Cardiac fibroblast (primary cell): Measurements from ENCODE around the gene PCDHGA7.

Experiments
- DNase-seq, 2 donors: peaks; one replicate each; pipeline versions ENCODE4 v3.0.0 to v3.0.0-alpha.2; 2010; ENCODE audit warnings: low read depth in 2 of 2
- H3K4me3 ChIP-seq, 2 donors: replicated peaks in 1 of 2; 1 replicate in 1 of 2; 2 replicates in 1 of 2; pipeline ENCODE4 v1.5.1; 2011; ENCODE audit warnings: low read depth in 2 of 2, low read length in 2 of 2, mild to moderate bottlenecking in 2 of 2, moderate library complexity in 1 of 2
- TF ChIP-seq, protein P1 (sequence below): IDR thresholded peaks from one replicate; pipeline ENCODE4 v1.5.1; 2011; ENCODE audit warnings: low read depth, mild to moderate bottlenecking, low read length, inconsistent platforms

PCDHGA7 gene

DNA sequence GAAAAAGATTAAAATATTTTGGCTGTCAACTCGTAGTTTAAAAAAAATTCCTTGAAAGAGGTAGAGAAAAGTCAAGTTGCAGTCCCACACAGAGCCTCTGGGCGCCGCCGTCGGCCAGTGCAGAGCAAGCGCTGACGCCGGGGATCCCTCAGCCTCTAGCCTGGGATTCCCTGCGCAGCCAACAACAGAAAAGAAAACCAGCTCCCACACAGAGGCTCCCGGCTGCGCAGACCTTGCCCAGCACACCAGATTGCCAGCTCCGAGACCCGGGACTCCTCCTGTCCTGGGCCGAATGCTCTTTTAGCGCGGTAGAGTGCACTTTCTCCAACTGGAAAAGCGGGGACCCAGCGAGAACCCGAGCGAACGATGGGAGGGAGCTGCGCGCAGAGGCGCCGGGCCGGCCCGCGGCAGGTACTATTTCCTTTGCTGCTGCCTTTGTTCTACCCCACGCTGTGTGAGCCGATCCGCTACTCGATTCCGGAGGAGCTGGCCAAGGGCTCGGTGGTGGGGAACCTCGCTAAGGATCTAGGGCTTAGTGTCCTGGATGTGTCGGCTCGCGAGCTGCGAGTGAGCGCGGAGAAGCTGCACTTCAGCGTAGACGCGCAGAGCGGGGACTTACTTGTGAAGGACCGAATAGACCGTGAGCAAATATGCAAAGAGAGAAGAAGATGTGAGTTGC lies 35.1 kb downstream of the PCDHGA7 start, which contains the start of gene PCDHGB7:
PCDHGB7 (plus strand) TSS at position 184 of the 679 bp plus-strand sequence; CDS start at position 367, 183 bp downstream.
- peak within 1 kb of the TSS; percentile 44 to 54 for H3K4me3 ChIP-seq
- TF ChIP-seq, protein P1, sequence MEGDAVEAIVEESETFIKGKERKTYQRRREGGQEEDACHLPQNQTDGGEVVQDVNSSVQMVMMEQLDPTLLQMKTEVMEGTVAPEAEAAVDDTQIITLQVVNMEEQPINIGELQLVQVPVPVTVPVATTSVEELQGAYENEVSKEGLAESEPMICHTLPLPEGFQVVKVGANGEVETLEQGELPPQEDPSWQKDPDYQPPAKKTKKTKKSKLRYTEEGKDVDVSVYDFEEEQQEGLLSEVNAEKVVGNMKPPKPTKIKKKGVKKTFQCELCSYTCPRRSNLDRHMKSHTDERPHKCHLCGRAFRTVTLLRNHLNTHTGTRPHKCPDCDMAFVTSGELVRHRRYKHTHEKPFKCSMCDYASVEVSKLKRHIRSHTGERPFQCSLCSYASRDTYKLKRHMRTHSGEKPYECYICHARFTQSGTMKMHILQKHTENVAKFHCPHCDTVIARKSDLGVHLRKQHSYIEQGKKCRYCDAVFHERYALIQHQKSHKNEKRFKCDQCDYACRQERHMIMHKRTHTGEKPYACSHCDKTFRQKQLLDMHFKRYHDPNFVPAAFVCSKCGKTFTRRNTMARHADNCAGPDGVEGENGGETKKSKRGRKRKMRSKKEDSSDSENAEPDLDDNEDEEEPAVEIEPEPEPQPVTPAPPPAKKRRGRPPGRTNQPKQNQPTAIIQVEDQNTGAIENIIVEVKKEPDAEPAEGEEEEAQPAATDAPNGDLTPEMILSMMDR: peak; percentile 86
- DNase-seq: peak; percentile 86 to 88

GRCh38 chr5:141419074-141419880 lies 36.7 kb downstream of the PCDHGA7 start:
- TF ChIP-seq, protein P1: no peak
- no peak overlapping the region for H3K4me3 ChIP-seq
- no peak for DNase-seq

DNA sequence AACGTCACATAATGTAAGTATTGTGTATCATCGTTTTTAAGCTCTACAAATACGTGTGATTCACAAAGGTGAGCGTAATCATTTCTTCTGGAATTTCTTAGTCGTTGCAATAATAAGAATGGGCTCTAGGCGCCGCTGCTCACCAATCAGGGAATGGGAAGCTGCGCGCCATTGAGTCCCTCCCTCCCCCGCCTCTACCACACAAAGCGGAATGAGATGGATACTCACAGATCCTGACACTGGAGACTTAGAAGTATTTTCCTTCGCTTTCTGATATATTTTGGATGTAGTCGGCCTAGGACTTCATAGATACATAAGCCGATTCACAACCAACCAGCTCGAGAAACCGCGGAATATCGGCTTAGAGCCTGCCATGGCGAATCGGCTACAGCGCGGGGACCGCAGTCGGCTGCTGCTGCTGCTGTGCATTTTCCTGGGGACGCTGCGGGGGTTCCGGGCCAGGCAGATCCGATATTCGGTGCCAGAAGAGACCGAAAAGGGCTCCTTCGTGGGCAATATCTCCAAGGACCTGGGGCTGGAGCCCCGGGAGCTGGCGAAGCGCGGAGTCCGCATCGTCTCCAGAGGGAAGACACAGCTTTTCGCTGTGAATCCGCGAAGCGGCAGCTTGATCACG lies 38.4 kb downstream of the PCDHGA7 start, which contains the start of gene PCDHGA11:
PCDHGA11 (plus strand) TSS at position 197 of the 634 bp plus-strand sequence; CDS start at position 374, 177 bp downstream.
- DNase-seq: peak; percentile 77 to 79
- TF ChIP-seq, protein P1: peak; percentile 61
- H3K4me3 ChIP-seq: peak within 1 kb of the TSS; percentile 50 to 54

DNA sequence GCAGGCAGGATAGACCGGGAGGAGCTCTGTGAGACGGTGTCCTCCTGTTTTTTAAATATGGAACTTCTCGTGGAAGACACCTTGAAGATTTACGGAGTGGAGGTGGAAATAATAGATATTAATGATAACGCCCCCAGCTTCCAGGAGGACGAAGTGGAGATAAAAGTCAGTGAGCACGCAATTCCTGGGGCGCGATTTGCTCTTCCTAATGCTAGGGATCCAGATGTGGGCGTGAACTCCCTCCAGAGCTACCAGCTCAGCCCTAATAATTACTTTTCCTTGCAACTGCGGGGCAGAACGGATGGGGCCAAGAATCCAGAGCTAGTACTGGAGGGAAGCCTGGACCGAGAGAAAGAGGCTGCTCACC lies 38.9 kb downstream of the PCDHGA7 start:
- DNase-seq: no peak
- TF ChIP-seq, protein P1: no peak
- peak overlapping the region; percentile 50 to 54 for H3K4me3 ChIP-seq

- H3K4me3 ChIP-seq: no peak overlapping the region
- DNase-seq: no peak
- TF ChIP-seq, protein P1: no peak
These were observed 40.3 kb downstream of the PCDHGA7 start for GRCh38 chr5:141422742-141423291.

DNA sequence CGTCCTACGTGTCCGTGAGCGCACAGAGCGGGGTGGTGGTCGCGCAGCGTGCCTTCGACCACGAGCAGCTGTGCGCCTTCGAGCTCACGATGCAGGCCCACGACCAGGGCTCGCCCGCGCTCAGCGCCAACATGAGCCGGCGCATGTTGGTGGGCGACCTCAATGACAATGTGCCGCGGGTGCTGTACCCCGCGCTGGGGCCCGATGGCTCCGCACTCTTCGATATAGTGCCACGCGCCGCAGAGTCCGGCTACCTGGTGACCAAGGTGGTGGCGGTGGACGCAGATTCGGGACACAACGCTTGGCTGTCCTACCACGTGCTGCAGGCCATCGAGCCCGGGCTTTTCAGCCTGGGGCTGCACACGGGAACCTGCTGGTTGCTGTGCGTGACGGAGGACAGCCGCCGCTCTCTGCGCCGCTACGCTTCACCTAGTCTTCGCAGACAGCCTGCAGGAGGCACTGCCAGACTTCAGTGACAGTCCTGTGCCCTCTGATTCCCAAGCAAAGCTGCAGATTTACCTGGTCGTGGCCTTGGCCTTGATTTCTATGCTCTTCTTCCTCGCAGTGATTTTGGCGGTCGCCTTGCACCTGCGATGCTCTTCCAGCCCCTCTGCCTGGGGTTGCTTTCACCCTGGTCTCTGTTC lies 45.4 kb downstream of the PCDHGA7 start:
- no peak for DNase-seq
- TF ChIP-seq, protein P1: no peak
- H3K4me3 ChIP-seq: no peak overlapping the region
